GM19438 (cell line): ENCODE results near the gene ST6GALNAC5.

Experiments used
- ATAC-seq: cut with Tn5 transposase; IDR thresholded peaks from one replicate; pipeline ENCODE4 v1.9.1; 2021; ENCODE audit warnings: low read depth; ENCODE audit not compliant: unreplicated experiment

Gene ST6GALNAC5

GRCh38 chr1:76998582-76999223 lies 131.4 kb downstream of the ST6GALNAC5 start:
- no peak for ATAC-seq

GRCh38 chr1:77007675-77008074 lies 140.4 kb downstream of the ST6GALNAC5 start:
- ATAC-seq, result no peak

GRCh38 chr1:77010937-77011336 lies 143.7 kb downstream of the ST6GALNAC5 start:
- ATAC-seq, result no peak

GRCh38 chr1:77012066-77012465 lies 144.8 kb downstream of the ST6GALNAC5 start:
- ATAC-seq, result no peak

- ATAC-seq, result no peak
Measured at GRCh38 chr1:77014073-77014788, 147.0 kb downstream of the ST6GALNAC5 start.

- ATAC-seq, result no peak
Measured at GRCh38 chr1:77015748-77016341, 148.6 kb downstream of the ST6GALNAC5 start.

- ATAC-seq, result no peak
Measured at GRCh38 chr1:77016386-77016985, 149.2 kb downstream of the ST6GALNAC5 start.

- ATAC-seq, result no peak
Measured at GRCh38 chr1:77018311-77018710, 151.0 kb downstream of the ST6GALNAC5 start.

- no peak for ATAC-seq
Measured at GRCh38 chr1:77018761-77019160, 151.5 kb downstream of the ST6GALNAC5 start.

- no peak for ATAC-seq
Measured at GRCh38 chr1:77021732-77022131, 154.5 kb downstream of the ST6GALNAC5 start.

- no peak for ATAC-seq
Measured at GRCh38 chr1:77024500-77024899, 157.2 kb downstream of the ST6GALNAC5 start.

- no peak for ATAC-seq
Measured at GRCh38 chr1:77025599-77025998, 158.3 kb downstream of the ST6GALNAC5 start.

- ATAC-seq, result no peak
Measured at GRCh38 chr1:77026135-77026534, 158.9 kb downstream of the ST6GALNAC5 start.

GRCh38 chr1:77026640-77027039 lies 159.4 kb downstream of the ST6GALNAC5 start:
- ATAC-seq, result no peak

GRCh38 chr1:77027847-77028246 lies 160.6 kb downstream of the ST6GALNAC5 start:
- ATAC-seq, result no peak

- no peak for ATAC-seq
Measured at GRCh38 chr1:77030401-77031105, 163.3 kb downstream of the ST6GALNAC5 start.

GRCh38 chr1:77031106-77031662 lies 163.9 kb downstream of the ST6GALNAC5 start:
- no peak for ATAC-seq

- no peak for ATAC-seq
Measured at GRCh38 chr1:77036560-77036959, 169.3 kb downstream of the ST6GALNAC5 start.

GRCh38 chr1:77037038-77037437 lies 169.8 kb downstream of the ST6GALNAC5 start:
- no peak for ATAC-seq

- ATAC-seq, result no peak
Measured at GRCh38 chr1:77038000-77038399, 170.7 kb downstream of the ST6GALNAC5 start.
